ENCODE measurements around the gene NGDN. TPM values are rescaled to one million over a fixed set of nuclear protein-coding genes. Genes with fewer than 3 reads are reported as not detected.

Gene NGDN
- total RNA-seq, 1 donor from 2014 or later, result 37.7 TPM

GRCh38 chr14:23524954-23525353 is 55.5 kb downstream of the NGDN start:
- H3K27ac Mint-ChIP-seq (ENCODE audit: unreplicated experiment), result no peak overlapping the region
- H3K4me3 Mint-ChIP-seq (ENCODE audit: unreplicated experiment), result no peak overlapping the region
- DNase-seq (ENCODE audit: low spot score), result no peak
- peaks cover 41% of the 10 kb centered on the region for H3K36me3 Mint-ChIP-seq (ENCODE audit: low read depth, unreplicated experiment)
- no peaks in the 10 kb centered on the region for H3K9me3 Mint-ChIP-seq (ENCODE audit: unreplicated experiment)
- TF ChIP-seq CTCF (IDR thresholded peaks at IDR 0.05; ENCODE audit: unreplicated experiment), result no peak
- H3K27me3 Mint-ChIP-seq (ENCODE audit: unreplicated experiment), result peaks cover 20% of the 10 kb centered on the region
- H3K4me1 Mint-ChIP-seq (ENCODE audit: unreplicated experiment), result peaks cover 24% of the 10 kb centered on the region

- H3K4me3 Mint-ChIP-seq (ENCODE audit: unreplicated experiment), result no peak overlapping the region
- peaks cover 30% of the 10 kb centered on the region for H3K4me1 Mint-ChIP-seq (ENCODE audit: unreplicated experiment)
- no peak overlapping the region for H3K27ac Mint-ChIP-seq (ENCODE audit: unreplicated experiment)
- peaks cover 41% of the 10 kb centered on the region for H3K36me3 Mint-ChIP-seq (ENCODE audit: low read depth, unreplicated experiment)
- DNase-seq (ENCODE audit: low spot score), result no peak
- peaks cover 18% of the 10 kb centered on the region for H3K27me3 Mint-ChIP-seq (ENCODE audit: unreplicated experiment)
- TF ChIP-seq CTCF (IDR thresholded peaks at IDR 0.05; ENCODE audit: unreplicated experiment), result no peak
- no peaks in the 10 kb centered on the region for H3K9me3 Mint-ChIP-seq (ENCODE audit: unreplicated experiment)
These were observed 56.1 kb downstream of the NGDN start for GRCh38 chr14:23525611-23526010.

Other genes with a start within 250 kb of the NGDN start
- gene RNF212B, start 231.8 kb upstream of the NGDN start, total RNA-seq (ENCODE audit: unreplicated experiment), result not detected
- gene HOMEZ, start 183.6 kb upstream of the NGDN start, total RNA-seq (ENCODE audit: unreplicated experiment), result 21.7 TPM
- gene PPP1R3E, start 166.8 kb upstream of the NGDN start, total RNA-seq (ENCODE audit: unreplicated experiment), result 8.4 TPM
- 22.0 TPM for gene BCL2L2, start 162.9 kb upstream of the NGDN start, total RNA-seq (ENCODE audit: unreplicated experiment)
- gene PABPN1, start 148.2 kb upstream of the NGDN start, total RNA-seq (ENCODE audit: unreplicated experiment), result 191 TPM
- gene SLC22A17, start 116.8 kb upstream of the NGDN start, total RNA-seq (ENCODE audit: unreplicated experiment), result 35.3 TPM
- 17.8 TPM for gene EFS, start 104.5 kb upstream of the NGDN start, total RNA-seq (ENCODE audit: unreplicated experiment)
- not detected for gene IL25, start 96.9 kb upstream of the NGDN start, total RNA-seq (ENCODE audit: unreplicated experiment)
- gene CMTM5, start 92.7 kb upstream of the NGDN start, total RNA-seq (ENCODE audit: unreplicated experiment), result 0.26 TPM
- 1.6 TPM for gene MYH6, start 61.4 kb upstream of the NGDN start, total RNA-seq (ENCODE audit: unreplicated experiment)
- 0.18 TPM for gene MYH7, start 34.0 kb upstream of the NGDN start, total RNA-seq (ENCODE audit: unreplicated experiment)
- 12.7 TPM for gene ZFHX2, start 82.1 kb downstream of the NGDN start, total RNA-seq (ENCODE audit: unreplicated experiment)
- gene THTPA, start 86.6 kb downstream of the NGDN start, total RNA-seq (ENCODE audit: unreplicated experiment), result 6.9 TPM
- 134 TPM for gene AP1G2, start 98.1 kb downstream of the NGDN start, total RNA-seq (ENCODE audit: unreplicated experiment)
- 0.64 TPM for gene JPH4, start 109.1 kb downstream of the NGDN start, total RNA-seq (ENCODE audit: unreplicated experiment)
- gene DHRS2, start 166.7 kb downstream of the NGDN start, total RNA-seq (ENCODE audit: unreplicated experiment), result not detected

All from endothelial cell (in vitro differentiated cells).